H9 (cell line): ENCODE results near the gene ZNF618. TPM values are rescaled to one million over a fixed set of nuclear protein-coding genes. Genes with fewer than 3 reads are reported as not detected.

ENCODE experiments used
- DNase-seq: peaks from one replicate; pipeline ENCODE4 v3.0.0-alpha.2; 2017
- H2AFZ ChIP-seq: one replicate; pipeline ENCODE4 v1.6.1; 2013; ENCODE audit warnings: mild to moderate bottlenecking, low read length, control low read depth, moderate library complexity
- H2AK5ac ChIP-seq: 2 replicates; pipeline ENCODE4 v1.6.1; 2013; ENCODE audit warnings: low read length, control low read depth, mixed read lengths; ENCODE audit not compliant: insufficient read length
- H2BK120ac ChIP-seq: one replicate; pipeline ENCODE4 v1.6.1; 2013; ENCODE audit warnings: low read depth, mild to moderate bottlenecking, low read length, control low read depth, inconsistent platforms; ENCODE audit not compliant: poor library complexity, severe bottlenecking
- H2BK12ac ChIP-seq: 2 replicates; pipeline ENCODE4 v1.6.1; 2013; ENCODE audit warnings: low read length, control low read depth, mixed read lengths, low read depth; ENCODE audit not compliant: insufficient read length
- H2BK15ac ChIP-seq: 2 replicates; pipeline ENCODE4 v1.6.1; 2013; ENCODE audit warnings: low read depth, low read length, control low read depth
- H2BK20ac ChIP-seq: one replicate; pipeline ENCODE4 v1.6.1; 2013; ENCODE audit warnings: low read depth, mild to moderate bottlenecking, low read length, control low read depth, inconsistent platforms; ENCODE audit not compliant: poor library complexity, severe bottlenecking
- H2BK5ac ChIP-seq: 2 replicates; pipeline ENCODE4 v1.6.1; 2013; ENCODE audit warnings: low read length, control low read depth, mixed read lengths; ENCODE audit not compliant: insufficient read length
- H3K14ac ChIP-seq: 2 replicates; pipeline ENCODE4 v1.6.1; 2013; ENCODE audit warnings: low read length, control low read depth; ENCODE audit not compliant: insufficient read depth
- H3K18ac ChIP-seq: 2 replicates; pipeline ENCODE4 v1.6.1; 2013; ENCODE audit warnings: low read depth, mild to moderate bottlenecking, mixed read lengths, low read length, control low read depth; ENCODE audit not compliant: insufficient read length
- H3K23ac ChIP-seq: 2 replicates; pipeline ENCODE4 v1.6.1; 2013; ENCODE audit warnings: low read length, control low read depth, mixed read lengths, low read depth; ENCODE audit not compliant: insufficient read length
- H3K23me2 ChIP-seq: 2 replicates; pipeline ENCODE4 v1.6.1; 2013; ENCODE audit warnings: low read depth, mild to moderate bottlenecking, mixed read lengths, low read length, control low read depth; ENCODE audit not compliant: insufficient read length, poor library complexity, severe bottlenecking
- H3K27ac ChIP-seq: 2 replicates; pipeline ENCODE4 v1.5.1; 2013; ENCODE audit warnings: low read length, control low read depth, mixed read lengths, low read depth; ENCODE audit not compliant: insufficient read length
- H3K27me3 ChIP-seq: 2 replicates; pipeline ENCODE4 v1.6.1; 2013; ENCODE audit warnings: low read length, control low read depth, inconsistent platforms; ENCODE audit not compliant: insufficient read depth
- H3K4ac ChIP-seq: 2 replicates; pipeline ENCODE4 v1.6.1; 2013; ENCODE audit warnings: low read depth, mild to moderate bottlenecking, control low read depth, inconsistent platforms, low read length, moderate library complexity
- H3K4me1 ChIP-seq: 2 replicates; pipeline ENCODE4 v1.6.1; 2013; ENCODE audit warnings: low read length, control low read depth, inconsistent platforms; ENCODE audit not compliant: insufficient read depth
- H3K4me2 ChIP-seq: 2 replicates; pipeline ENCODE4 v1.6.1; 2013; ENCODE audit warnings: low read length, control low read depth, mixed read lengths; ENCODE audit not compliant: insufficient read length, insufficient read depth
- H3K56ac ChIP-seq: 2 replicates; pipeline ENCODE4 v1.6.1; 2013; ENCODE audit warnings: low read depth, mild to moderate bottlenecking, mixed read lengths, low read length, control low read depth; ENCODE audit not compliant: insufficient read length
- H3K79me1 ChIP-seq: 2 replicates; pipeline ENCODE4 v1.6.1; 2013; ENCODE audit warnings: low read depth, mild to moderate bottlenecking, moderate library complexity, low read length, control low read depth, inconsistent platforms; ENCODE audit not compliant: insufficient read depth, poor library complexity, severe bottlenecking
- H3K79me2 ChIP-seq: 2 replicates; pipeline ENCODE4 v1.6.1; 2013; ENCODE audit warnings: low read length, control low read depth, inconsistent platforms; ENCODE audit not compliant: insufficient read depth
- H3K9ac ChIP-seq: 2 replicates; pipeline ENCODE4 v1.6.1; 2013; ENCODE audit warnings: low read length, control low read depth, mixed read lengths; ENCODE audit not compliant: insufficient read length; ENCODE audit errors: extremely low read depth
- H3K9me3 ChIP-seq: one replicate; pipeline ENCODE4 v1.6.1; 2013; ENCODE audit warnings: low read depth, low read length, inconsistent platforms; ENCODE audit not compliant: control insufficient read depth
- H3T11ph ChIP-seq: one replicate; pipeline ENCODE4 v1.6.1; 2013; ENCODE audit warnings: mild to moderate bottlenecking, low read length, control low read depth, inconsistent platforms
- H4K20me1 ChIP-seq: one replicate; pipeline ENCODE4 v1.6.1; 2013; ENCODE audit not compliant: control insufficient read depth, insufficient read length, insufficient read depth
- H4K5ac ChIP-seq: 2 replicates; pipeline ENCODE4 v1.6.1; 2013; ENCODE audit warnings: low read depth, mild to moderate bottlenecking, mixed read lengths, low read length, control low read depth; ENCODE audit not compliant: insufficient read length
- H4K8ac ChIP-seq: replicated peaks from 2 replicates; pipeline ENCODE4 v1.6.1; 2013; ENCODE audit warnings: low read length, control low read depth, mixed read lengths, low read depth; ENCODE audit not compliant: insufficient read length
- H4K91ac ChIP-seq: 2 replicates; pipeline ENCODE4 v1.6.1; 2013; ENCODE audit warnings: low read depth, mild to moderate bottlenecking, moderate library complexity, mixed read lengths, low read length, control low read depth; ENCODE audit not compliant: insufficient read length
- H3K27ac Mint-ChIP-seq, 3 experiments: 2 replicates in 2 of 3; 3 replicates in 1 of 3; pipeline ENCODE4 v1.8.0; 2020 to 2021; ENCODE audit warnings: mixed read lengths in 3 of 3, mild to moderate bottlenecking in 1 of 3, moderate library complexity in 1 of 3
- H3K27me3 Mint-ChIP-seq: 2 replicates; pipeline ENCODE4 v1.8.0; 2021; ENCODE audit warnings: low read depth, mild to moderate bottlenecking, moderate library complexity, mixed read lengths
- H3K36me3 Mint-ChIP-seq, 3 experiments: 2 replicates in 2 of 3; 3 replicates in 1 of 3; pipeline ENCODE4 v1.8.0; 2020 to 2021; ENCODE audit warnings: low read depth in 3 of 3, mixed read lengths in 3 of 3; ENCODE audit not compliant: insufficient read depth in 1 of 3
- H3K4me1 Mint-ChIP-seq, 2 experiments: 2 replicates each; pipeline ENCODE4 v1.8.0; 2020; ENCODE audit warnings: mixed read lengths in 2 of 2
- H3K4me3 Mint-ChIP-seq, 2 experiments: 2 replicates in 1 of 2; 3 replicates in 1 of 2; pipeline ENCODE4 v1.8.0; 2020 to 2021; ENCODE audit warnings: mild to moderate bottlenecking in 2 of 2, mixed read lengths in 2 of 2, moderate library complexity in 1 of 2
- H3K9me3 Mint-ChIP-seq, 2 experiments: 2 replicates in 1 of 2; 3 replicates in 1 of 2; pipeline ENCODE4 v1.8.0; 2020; ENCODE audit warnings: mild to moderate bottlenecking in 2 of 2, mixed read lengths in 2 of 2, moderate library complexity in 1 of 2
- WGBS: extraction: QIAGEN DNeasy Blood & Tissue Kit; methylation state at CpG from one replicate; pipeline ENCODE4 v1.1.7; 2013; ENCODE audit warnings: missing lambda C conversion rate, low lambda C conversion rate, mixed read lengths; ENCODE audit not compliant: insufficient read length; ENCODE audit errors: extremely low coverage; 5-methylcytosine and 5-hydroxymethylcytosine counted together
- total RNA-seq: library from RNA; stranded (reverse); gene quantifications from 2 replicates; pipeline ENCODE4 v1.2.1, GENCODE V29; 2021
- TF ChIP-seq, protein P1 (sequence below): fragments of 200-600 bp; sonication (generic); conservative IDR thresholded peaks from 3 replicates; pipeline ENCODE4 v1.8.0; 2021; ENCODE audit warnings: antibody characterized with exemption, mild to moderate bottlenecking

ZNF618 gene
- total RNA-seq, 1 experiment from 2014 or later = 13.6 TPM

DNA sequence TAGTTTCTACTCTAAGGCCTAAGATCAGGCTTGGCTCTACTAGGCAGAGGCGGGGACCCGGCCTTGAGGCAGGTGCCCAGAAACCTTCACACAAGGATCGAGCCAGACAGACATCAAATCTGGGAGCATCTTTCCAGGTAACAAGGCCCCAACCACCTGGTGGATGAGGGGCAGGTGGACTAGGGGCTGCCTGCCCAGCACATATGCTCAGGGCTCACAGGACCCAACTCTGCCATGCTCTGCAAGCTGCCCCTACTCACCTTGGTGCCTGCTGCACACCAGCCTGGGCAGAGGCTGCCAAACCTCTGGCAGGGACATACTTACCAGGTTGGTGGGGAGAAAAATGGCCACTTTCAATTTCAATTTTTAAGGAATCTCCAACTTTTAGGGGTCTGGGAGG, 2.2 kb upstream of the ZNF618 start:
- Histone ChIP-seq H2BK120ac (no peak overlapping the region), H2AK5ac (no peak overlapping the region), H4K91ac (no peak overlapping the region), H3K9ac (no peak overlapping the region), H2BK5ac (no peak overlapping the region), H4K5ac (no peak overlapping the region), H3K23me2 (no peaks in the 10 kb centered on the region), H2BK20ac (no peak overlapping the region), H3T11ph (no peak overlapping the region), H3K4me1 (peaks cover 8% of the 10 kb centered on the region; the same call in 1 of the 2 replicates), H2BK15ac (no peak overlapping the region), H3K79me2 (no peaks in the 10 kb centered on the region; the same call in 1 of the 2 replicates), H3K27me3 (no peaks in the 10 kb centered on the region; the same call in 1 of the 2 replicates), H3K23ac (no peak overlapping the region), H4K20me1 (no peaks in the 10 kb centered on the region), H3K9me3 (no peaks in the 10 kb centered on the region), H3K79me1 (no peaks in the 10 kb centered on the region), H2AFZ (no peak overlapping the region), H3K18ac (no peak overlapping the region), H3K27ac (no peak overlapping the region), H2BK12ac (no peak overlapping the region), H3K4me2 (no peak overlapping the region), H3K4ac (no peak overlapping the region), H3K56ac (no peak overlapping the region), H3K14ac (no peak overlapping the region), H4K8ac (no peak overlapping the region)
- WGBS = no CpG with 5 or more reads among the region's 3 CpGs
- Mint-ChIP-seq H3K27me3 (peaks cover 47% of the 10 kb centered on the region), H3K4me3 (0 out of 5 replicates have a peak overlapping the region, but pooled peaks of 1 of the 2 experiments have one; percentile 9), H3K4me1 (peaks cover 20 to 38% of the 10 kb centered on the region in 2 experiments), H3K27ac (peak overlapping the region in 2 of 3 experiments; percentile 5 to 52; a peak in 1 of 7 replicates), H3K9me3 (peaks cover 3% of the 10 kb centered on the region in 2 experiments; a peak in 2 of 5 replicates), H3K36me3 (peaks cover 0 to 1% (median 0%) of the 10 kb centered on the region in 3 experiments; a peak in 2 of 7 replicates)
- DNase-seq = no peak
- TF ChIP-seq, protein P1, sequence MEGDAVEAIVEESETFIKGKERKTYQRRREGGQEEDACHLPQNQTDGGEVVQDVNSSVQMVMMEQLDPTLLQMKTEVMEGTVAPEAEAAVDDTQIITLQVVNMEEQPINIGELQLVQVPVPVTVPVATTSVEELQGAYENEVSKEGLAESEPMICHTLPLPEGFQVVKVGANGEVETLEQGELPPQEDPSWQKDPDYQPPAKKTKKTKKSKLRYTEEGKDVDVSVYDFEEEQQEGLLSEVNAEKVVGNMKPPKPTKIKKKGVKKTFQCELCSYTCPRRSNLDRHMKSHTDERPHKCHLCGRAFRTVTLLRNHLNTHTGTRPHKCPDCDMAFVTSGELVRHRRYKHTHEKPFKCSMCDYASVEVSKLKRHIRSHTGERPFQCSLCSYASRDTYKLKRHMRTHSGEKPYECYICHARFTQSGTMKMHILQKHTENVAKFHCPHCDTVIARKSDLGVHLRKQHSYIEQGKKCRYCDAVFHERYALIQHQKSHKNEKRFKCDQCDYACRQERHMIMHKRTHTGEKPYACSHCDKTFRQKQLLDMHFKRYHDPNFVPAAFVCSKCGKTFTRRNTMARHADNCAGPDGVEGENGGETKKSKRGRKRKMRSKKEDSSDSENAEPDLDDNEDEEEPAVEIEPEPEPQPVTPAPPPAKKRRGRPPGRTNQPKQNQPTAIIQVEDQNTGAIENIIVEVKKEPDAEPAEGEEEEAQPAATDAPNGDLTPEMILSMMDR = no peak
